GM23338 (cell line): Measurements from ENCODE around the gene CNTNAP4. TPM values are rescaled to one million over a fixed set of nuclear protein-coding genes. Genes with fewer than 3 reads are reported as not detected.

Experiments used
- ETS1 ChIP-seq: IDR thresholded peaks from 2 replicates; pipeline ENCODE4 v1.6.1; 2016; ENCODE audit warnings: antibody characterized with exemption
- POLR2AphosphoS5 ChIP-seq: IDR thresholded peaks from 2 replicates; pipeline ENCODE4 v1.6.1; 2016; ENCODE audit warnings: antibody characterized with exemption, low read depth
- REST ChIP-seq: IDR thresholded peaks from one replicate; pipeline ENCODE4 v1.6.1; 2018; ENCODE audit warnings: antibody characterized with exemption; ENCODE audit not compliant: unreplicated experiment
- ZNF331 ChIP-seq: fragments of 250-450 bp; sonication (Bioruptor Pico); IDR thresholded peaks from 2 replicates; pipeline ENCODE4 v1.5.0; 2020; ENCODE audit warnings: low read depth, mild to moderate bottlenecking, moderate library complexity
- ZNF462 ChIP-seq: fragments of 250-450 bp; sonication (Bioruptor Pico); IDR thresholded peaks from 2 replicates; pipeline ENCODE4 v1.5.0; 2020; ENCODE audit warnings: mild to moderate bottlenecking, moderate library complexity
- polyA plus RNA-seq: library from polyadenylated mRNA; unstranded; fragments of >200 nt; fragmentation: Nextera tagmentation; extraction: Ambion mirVana; gene quantifications from 2 replicates; pipeline ENCODE4 v1.2.1, GENCODE V29; 2016
- total RNA-seq: library from RNA; depleted of rRNA; stranded (reverse); fragments of >200 nt; shearing (Covaris generic); gene quantifications from 2 replicates; pipeline ENCODE4 v1.2.3, GENCODE V29; 2014

CNTNAP4 gene
- total and polyA plus RNA-seq, 2 experiments from 2014 or later = not detected

DNA sequence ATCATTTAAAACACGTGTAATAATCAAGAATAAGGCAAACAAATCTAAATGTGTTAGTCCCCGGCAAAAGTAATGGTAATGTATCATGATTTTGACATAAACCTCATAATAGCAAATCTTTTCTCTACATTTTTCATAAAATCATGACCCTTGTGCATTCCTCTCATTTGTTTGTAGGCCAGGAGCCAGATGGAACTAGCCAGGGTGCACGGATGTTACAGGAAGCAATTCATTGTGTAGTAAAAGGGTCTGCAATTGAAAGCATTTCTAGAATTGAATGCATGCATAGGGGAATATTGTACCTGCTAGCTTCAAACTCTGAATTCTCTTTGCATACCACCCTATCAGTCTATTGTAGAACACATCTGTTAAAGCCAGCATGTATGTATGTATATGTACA is 66.6 kb downstream of the CNTNAP4 start (continued):
- TF ChIP-seq ZNF462 (no peak), POLR2AphosphoS5 (no peak), ETS1 (no peak), ZNF331 (no peak), REST (no peak)
